Measurements from ENCODE around the gene MCUR1.
"Not testable (repeated sequence)": the region's sequence is repeated elsewhere in the genome, so short reads cannot be mapped to it uniquely, and the experiment has no call there.

Gene MCUR1

DNA sequence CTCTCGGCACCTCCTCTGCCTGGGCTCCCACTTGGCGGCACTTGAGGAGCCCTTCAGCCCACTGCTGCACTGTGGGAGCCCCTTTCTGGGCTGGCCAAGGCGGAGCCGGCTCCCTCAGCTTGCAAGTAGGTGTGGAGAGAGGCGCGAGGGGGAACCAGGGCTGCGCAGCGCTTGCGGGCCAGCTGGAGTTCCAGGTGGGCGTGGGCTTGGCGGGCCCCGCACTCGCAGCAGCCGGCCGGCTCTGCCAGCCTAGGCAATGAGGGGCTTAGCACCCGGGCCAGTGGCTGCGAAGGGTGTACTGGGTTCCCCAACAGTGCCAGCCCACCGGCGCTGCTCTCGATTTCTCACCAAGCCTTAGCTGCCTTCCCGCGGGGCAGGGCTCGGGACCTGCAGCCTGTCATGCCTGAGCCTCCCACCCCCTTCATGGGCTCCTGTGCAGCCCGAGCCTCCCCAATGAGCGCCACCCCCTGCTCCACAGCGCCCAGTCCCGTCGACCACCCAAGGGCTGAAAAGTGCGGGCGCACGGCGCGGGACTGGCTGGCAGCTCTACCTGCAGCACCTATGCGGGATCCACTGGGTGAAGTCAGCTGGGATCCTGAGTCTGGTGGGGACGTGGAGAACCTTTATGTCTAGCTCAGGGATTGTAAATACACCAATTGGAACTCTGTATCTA, 41.9 kb downstream of the MCUR1 start:
- not testable (repeated sequence) for DNase-seq

DNA sequence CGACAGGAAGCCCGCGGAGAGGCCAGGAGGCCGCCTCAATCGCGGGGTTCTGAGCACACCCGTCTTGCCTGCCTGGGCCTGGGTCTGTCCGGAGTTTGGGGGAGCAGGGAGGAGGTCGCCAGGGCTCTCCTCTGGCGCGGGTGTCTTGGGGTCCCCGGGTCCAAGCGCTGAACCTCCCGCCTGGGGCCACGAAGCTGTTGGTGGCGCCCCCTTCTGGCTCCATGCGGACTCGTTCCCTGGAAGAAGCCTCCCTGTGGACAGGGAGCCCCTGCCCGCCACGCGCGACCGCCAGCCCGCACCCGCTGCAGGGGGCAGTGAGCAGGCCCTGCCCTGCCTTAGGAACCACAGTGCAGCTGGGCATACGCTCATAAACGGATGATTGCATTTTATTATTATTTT, 44.7 kb downstream of the MCUR1 start:
- no peak for DNase-seq

DNA sequence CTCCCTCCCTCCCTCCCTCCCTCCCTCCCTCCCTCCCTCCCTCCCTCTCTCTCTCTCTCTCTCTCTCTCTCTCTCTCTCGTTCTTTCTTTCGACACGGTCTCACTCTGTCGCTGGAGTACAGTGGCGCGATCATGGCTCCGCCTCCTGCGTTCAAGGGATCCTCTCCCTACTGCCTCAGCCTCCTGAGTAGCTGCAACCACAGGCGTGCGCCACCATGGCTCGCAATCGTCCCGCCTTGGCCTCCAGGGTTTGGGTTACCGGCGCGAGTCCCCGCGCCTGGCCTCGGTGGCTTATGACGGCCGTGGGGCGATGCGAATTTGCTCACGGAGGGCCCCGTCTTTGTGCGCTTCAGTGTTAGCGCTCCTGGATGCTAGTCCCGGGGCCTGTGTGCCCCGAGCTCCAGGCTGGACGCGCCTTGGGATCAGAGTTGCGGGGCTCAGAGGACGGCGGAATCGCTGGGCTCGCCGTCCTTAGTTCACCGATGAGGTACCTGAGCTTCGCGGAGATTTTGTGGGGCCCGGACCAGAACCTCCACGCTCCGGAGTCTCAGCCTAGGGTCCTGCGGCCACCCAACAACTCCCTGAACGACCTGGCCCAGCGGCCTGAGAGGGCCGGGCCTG, 45.2 kb downstream of the MCUR1 start:
- DNase-seq = no peak

DNA sequence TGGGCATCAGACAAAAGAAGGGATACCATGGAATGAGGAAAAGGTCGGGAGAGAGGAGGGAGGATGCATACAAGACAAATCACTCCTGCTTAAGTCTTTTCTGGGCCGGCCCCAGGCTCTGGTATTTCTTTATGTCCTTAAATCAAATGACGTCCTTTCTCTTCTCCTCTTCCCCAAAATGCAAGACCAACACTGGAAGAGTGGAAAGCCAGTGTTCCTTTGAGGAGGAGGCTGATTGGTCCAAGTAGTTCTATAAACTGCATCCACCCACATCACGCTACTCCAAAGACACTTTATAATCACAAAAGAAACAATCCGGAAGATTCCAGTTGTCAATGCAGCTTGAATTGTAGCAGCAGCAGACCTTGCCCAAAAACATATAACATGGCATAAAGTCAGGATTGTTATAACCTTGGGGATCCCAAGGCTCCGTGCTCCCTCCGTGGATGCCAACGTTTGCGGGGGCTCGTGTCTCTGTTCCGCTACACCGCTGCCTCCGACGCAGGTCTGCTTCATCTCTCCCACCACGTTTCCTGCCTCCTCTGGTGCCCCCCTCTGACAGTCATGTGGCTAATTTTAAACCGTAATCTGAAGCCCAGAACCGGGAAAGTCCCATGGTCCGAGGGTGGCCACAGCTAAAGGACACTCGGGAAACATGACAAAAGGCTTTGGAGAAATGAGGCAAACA, 47.1 kb downstream of the MCUR1 start:
- DNase-seq = no peak

DNA sequence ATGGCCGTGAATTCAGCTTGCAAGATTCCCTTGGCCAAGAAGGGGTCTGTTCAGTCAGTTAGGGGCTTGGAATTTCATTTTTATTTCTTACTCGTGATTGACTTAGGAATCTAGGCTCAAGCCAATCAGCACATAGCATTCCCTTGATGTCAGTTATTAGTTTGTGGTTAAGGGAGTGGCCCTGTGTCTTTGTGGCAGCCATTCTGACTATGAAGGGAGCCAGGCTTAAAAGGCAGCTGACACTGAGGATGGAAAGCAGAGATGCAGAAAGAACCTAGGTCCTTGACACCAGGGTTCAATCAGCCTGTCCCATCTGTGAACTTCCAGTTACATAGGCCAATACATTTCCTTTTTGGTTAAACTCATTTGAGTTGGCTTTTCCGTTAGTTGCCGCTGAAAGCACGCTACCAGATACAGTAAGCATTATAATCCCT, 48.1 kb downstream of the MCUR1 start:
- DNase-seq = no peak

DNA sequence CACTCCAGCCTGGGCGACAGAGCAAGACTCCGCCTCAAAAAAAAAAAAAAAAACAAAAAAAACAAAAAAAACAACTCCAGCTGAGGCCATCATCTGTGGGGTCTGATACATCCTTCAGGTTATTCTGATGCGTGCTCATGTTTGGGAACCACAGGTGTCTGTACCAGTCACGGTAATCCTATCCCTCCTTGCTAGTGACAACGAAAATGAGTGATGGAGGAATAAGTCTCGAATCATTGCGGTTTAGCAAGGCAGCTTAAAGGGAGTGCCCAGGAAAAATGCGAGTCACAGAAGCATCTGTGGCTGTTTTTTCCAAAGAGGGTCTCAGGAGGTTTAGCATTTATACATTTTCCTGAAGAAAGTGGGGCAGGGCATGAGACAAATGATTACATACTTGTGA, 48.8 kb downstream of the MCUR1 start:
- no peak for DNase-seq

DNA sequence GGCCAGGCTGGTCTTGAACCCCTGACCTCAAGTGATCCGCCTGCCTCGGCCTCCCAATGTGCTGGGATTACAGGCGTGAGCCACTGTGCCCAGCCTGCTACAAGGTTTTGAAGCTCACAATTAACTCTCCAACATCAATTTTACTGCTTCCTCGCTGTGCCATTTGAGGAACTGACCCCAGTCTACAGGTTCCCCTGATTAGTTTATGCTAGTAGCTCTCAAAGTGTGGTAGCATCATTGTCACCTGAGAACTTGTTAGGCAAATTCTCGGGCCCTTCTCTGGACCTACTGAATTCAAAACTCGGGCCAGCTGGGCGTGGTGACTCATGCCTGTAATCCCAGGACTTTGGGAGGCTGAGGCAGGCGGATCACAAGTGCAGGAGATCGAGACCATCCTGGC, 49.4 kb downstream of the MCUR1 start:
- no peak for DNase-seq

DNA sequence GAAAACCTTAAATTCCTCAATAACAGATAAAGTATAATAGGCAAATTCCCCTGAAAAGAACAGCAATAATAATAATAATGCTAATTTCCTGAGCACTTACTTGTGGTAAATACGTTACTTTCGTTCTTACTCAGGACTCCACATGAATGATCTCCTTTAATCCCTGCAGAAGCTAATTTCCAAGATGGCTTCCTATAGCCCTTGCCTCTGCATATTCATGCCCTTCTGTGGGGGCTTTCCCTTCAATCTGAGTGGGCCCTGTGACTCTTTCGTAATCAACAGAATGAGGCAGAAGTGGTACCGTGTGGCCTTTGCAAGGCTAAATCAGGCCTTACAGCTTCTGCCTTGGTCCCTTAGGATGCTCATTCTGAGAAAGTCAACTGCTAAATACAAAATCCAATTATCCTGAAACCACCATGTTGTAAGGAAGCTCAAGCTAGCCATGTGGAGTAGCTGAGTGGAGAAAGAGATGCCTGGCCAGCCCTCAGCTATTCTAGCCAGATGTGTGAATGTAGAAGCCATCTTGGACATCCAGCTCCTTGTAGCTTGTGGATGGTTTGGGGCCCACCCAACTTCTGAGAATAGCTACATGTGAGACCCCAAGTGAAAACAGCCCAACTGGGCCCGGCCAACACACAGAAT, 50.5 kb downstream of the MCUR1 start:
- no peak for DNase-seq

DNA sequence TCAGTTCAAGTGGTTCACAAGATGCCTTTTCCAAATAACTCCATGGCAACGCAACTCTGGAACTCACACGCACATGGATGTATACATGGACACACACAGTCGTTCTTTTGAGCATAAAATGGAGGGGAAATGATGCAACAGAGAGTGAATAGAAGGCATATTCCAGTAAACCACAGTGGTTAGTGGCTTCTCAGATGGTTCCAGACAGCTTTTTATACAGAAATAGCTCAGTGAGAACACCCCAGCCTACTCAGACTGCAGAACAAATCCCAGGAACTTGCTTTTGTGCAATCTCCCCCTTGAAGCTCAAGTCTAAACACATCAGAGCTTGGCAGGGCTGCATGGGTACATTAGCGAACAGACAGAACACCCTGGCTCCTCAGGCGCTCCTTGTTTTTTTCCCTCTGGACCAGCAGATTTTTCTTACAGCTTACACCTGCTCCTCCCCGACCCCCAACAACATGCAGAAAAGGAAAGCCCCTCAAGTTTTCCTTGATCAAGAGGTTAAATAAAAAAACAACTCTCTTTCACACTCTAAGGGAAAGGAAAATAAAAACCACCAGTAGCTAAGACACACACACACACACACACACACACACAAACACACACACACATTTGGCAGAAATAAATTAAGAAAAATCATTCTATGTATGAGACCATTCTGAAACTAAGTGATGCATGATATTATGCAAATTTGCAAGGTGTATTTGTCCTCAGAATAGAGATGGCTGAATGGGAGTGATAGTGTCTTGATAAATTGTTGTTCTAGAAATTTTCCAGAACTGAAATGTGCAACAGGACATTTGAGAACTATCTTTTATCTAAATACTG, 51.5 kb downstream of the MCUR1 start:
- DNase-seq = no peak

DNA sequence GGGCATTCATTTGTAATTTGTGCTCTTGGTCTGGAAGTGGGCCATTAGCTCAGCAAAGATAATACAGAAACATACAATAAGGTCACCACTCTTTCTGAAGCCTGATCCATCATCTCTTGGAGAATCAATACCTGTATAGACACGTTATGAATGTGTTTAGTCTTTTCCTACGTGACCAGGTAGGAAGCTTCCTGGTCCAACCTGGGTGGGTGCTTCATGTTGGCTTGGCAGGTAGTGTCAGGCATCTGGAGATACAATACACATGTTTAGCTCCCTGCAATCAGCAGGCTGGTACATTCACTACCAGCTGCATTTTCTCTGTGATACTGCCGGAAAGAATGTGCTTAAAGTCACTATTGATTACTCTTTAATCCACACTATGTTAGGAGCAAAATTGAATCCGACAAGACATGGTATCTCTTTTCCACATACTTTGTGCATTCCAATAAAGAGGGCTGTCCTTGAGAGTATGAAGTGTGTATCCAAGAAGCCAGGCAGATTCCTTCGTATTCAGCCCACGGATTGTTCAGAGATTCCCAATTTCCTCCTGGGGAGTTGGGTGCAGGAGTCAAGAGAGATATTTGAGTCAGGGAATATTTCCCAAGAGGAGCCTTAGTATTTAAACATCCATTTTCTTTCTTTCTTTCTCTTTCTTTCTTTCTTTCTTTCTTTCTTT, 52.9 kb downstream of the MCUR1 start:
- no peak for DNase-seq

DNA sequence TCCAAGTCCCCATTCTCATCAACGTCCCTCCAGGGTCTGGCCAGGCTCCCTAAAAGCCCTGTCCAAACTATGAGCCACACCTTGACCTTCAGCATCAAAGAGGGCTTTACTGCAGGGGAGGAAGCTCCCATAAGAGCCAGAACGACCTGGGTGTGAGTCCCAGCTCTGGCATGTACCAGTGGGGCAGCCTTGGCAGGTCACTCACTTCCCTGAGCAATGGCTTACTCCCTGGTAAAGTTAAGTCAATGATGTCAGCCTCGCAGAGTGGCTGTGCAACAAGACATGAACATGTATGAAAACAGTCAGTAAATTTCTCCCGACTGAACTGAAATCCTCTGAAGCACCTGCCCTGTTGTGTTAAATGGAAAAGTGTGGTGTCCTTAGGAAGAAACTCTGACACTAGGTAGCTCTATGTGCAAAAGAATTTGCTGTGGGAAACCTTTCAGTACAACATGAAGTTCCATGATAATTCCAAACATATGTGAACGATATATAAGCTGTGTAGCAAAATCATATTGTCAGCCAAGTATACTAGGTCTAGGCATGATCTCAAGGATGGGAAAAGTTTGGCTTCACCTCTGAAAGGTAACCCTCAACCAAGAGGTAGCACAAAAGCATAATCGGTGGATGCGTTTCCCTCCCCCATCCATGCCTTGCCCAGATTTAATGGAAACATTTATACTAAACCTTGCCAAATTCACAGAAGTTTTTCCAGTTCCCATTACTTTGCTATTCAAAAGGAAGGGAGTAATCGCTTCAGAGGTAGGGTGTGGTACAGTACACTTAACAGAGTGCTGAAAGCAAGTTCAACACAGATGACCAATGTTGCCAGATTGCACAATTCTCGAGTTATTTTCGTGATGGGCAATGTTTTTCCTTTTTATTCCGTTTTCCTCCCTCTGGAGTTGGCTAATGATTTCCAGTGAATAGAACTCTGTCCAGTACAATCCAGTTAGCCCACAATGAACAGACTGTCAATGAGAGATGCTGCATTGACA, 53.8 kb downstream of the MCUR1 start:
- DNase-seq = no peak

DNA sequence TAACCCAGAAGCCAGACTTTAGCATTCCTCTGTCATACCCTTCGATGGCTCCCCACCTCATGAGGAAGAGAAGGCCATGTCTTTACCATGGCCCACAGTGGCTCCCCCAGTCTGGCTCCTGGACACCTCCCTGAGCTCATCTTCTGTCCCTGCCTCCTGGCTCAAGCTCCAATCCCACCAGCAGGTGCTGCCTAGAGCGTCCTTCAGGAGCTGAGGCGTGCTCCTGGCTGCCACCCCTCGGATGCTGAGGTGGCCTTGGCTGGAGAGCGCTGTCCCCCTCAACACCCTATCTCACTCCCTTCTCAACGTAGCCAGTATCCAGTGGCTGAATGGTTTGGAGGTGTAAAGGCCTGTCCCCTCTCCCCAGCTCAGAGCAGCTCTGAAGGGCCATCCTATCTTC, 55.3 kb downstream of the MCUR1 start:
- no peak for DNase-seq

DNA sequence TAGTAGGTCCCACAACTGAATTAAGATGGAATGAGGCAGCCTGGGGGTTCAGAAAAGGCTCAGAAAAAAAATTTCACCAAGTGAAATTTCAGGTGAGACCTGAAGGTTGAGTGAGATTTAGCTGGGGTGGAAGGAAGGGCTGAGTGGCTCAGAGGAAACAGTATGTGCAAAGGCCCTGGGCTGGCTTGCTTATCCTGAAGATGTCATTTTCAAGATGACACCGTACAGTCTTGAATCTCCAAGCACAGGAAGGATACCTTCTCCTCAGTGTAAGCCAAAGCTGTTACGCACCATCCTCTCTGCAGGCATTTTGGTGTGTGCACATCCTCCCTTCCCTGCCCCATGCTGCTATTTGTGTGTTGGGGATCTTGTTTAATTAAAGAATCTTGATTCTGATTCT, 59.7 kb downstream of the MCUR1 start:
- no peak for DNase-seq

DNA sequence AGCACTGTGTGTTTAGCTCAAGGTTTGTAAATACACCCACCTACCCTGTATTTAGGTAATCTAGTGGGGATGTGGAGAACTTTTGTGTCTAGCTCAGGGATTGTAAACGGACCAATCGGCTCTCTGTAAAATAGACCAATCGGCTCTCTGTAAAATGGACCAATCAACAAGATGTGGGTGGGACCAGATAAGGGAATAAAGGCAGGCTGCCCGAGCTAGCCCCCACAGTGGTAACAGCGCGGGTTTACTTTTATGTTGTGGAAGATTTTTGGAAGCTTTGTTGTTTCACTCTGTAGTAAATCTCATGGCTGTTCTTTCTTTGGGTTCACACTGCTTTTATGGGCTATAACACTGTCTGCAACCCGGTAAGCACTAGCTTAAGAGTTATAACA, 70.6 kb downstream of the MCUR1 start:
- no peak for DNase-seq

DNA sequence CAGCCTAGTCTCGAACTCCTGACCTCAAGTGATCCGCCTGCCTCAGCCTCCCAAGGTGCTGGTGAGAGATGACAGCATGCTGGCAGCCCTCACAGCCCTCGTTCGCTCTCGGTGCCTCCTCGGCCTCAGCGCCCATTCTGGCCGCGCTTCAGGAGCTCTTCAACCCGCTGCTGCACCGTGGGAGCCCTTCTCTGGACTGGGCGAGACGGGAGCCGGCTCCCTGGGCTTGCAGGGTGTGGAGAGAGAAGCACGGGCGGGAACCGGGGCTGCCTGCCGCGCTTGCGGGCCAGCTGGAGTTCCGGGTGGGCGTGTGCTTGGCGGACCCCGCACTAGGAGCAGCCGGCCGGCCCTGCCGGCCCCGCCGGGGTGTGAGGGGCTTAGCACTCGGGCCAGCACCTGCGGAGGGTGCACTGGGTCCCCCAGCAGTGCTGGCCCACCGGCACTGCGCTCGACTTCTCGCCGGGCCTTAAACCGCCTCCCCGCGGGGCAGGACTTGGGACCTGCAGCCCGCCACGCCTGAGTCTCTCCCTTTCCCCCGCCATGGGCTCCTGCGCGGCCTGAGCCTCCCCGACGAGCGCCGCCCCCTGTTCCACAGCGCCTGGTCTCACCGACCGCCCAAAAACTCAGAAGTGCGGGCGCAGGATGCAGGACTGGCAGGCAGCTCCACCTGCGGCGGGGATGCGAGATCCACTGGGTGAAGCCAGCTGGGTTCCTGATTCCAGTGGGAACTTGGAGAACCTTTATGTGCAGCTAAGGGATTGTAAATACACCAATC, 71.2 kb downstream of the MCUR1 start:
- no peak for DNase-seq

DNA sequence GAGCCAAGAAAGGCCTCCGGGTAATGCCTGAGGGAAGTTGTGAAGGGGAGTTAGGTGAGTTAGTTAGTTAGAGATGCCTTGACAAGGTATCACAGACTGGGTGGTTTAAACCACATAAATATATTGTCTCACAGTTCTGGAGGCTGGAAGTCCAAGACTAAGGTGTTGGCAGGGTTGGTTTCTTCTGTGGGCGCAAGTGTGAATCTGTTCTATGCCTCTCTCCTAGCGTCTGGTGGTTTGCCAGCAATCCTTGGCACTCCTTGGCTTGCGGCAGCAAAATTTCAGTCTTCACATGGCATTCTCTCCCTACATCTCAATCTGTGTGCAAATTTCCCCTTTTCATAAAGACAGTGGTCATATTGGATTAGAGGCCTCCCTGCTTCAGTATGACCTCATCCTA, 73.0 kb downstream of the MCUR1 start:
- DNase-seq = no peak
